Cardiac fibroblast (primary cell): ENCODE measurements around the gene CENPU.

Source experiments
- DNase-seq, 2 donors: peaks; one replicate each; pipeline versions ENCODE4 v3.0.0 to v3.0.0-alpha.2; 2010; ENCODE audit warnings: low read depth in 2 of 2
- H3K4me3 ChIP-seq, 2 donors: replicated peaks in 1 of 2; 1 replicate in 1 of 2; 2 replicates in 1 of 2; pipeline ENCODE4 v1.5.1; 2011; ENCODE audit warnings: low read depth in 2 of 2, low read length in 2 of 2, mild to moderate bottlenecking in 2 of 2, moderate library complexity in 1 of 2
- CTCF ChIP-seq: IDR thresholded peaks from one replicate; pipeline ENCODE4 v1.5.1; 2011; ENCODE audit warnings: low read depth, mild to moderate bottlenecking, low read length, inconsistent platforms

CENPU gene

GRCh38 chr4:184645904-184646610 lies 87.8 kb downstream of the CENPU start:
- no peak for TF ChIP-seq CTCF
- DNase-seq = no peak
- no peak overlapping the region for H3K4me3 ChIP-seq

DNA sequence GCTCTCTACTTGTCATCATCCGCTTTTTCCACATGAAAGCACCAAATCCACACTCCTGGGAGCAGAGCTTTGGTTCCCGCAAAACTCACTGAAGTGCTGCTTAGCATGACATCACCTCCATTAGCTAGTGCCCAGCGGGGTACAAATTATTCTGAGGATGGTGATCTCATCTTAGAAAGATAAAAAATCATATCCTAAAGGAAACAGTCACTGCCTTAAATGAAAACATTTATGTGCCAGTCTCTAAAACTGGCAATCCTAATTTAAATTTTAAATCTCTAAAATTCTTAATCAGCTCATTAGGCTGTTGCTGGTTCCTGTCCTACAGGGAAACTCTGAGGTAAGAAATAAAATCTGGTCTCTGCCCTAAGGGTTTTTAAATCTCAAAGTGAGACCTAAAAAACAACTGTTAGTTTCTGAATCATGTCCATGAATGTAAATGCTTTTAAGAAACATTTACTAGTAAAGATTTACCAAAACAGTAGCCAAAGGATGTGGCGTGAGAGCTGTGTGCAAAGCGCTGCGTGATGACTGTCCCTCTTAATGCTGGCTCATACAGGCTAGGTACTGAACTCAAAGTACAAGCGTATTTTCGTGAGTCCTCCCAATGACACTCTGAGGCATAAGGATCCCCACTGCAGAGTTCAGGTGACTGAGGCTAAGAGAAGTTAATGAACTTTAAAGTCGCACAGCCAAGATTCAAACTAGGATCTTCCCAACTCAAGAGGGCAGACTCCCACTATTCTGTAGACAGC lies 89.2 kb downstream of the CENPU start:
- H3K4me3 ChIP-seq = no peak overlapping the region
- no peak for TF ChIP-seq CTCF

More for the DNA sequence above, 89.2 kb downstream of the CENPU start:
- peak in 1 of 2 donors; percentile 47 for DNase-seq
